Hematopoietic multipotent progenitor cell (in vitro differentiated cells): ENCODE measurements around the gene POLE4. TPM values are rescaled to one million over a fixed set of nuclear protein-coding genes. Genes with fewer than 3 reads are reported as not detected.

Source experiments
- DNase-seq, 3 donors: peaks; one replicate each; pipeline ENCODE4 v3.0.0-alpha.2; 2011 to 2015; ENCODE audit warnings: low read depth in 2 of 3, low spot score in 2 of 3
- total RNA-seq: library from RNA; depleted of rRNA; stranded (reverse); fragments of >200 nt; gene quantifications from one replicate; pipeline ENCODE4 v1.2.3, GENCODE V29; 2012

The POLE4 gene
- total RNA-seq, 1 donor: 7.3 TPM

DNA sequence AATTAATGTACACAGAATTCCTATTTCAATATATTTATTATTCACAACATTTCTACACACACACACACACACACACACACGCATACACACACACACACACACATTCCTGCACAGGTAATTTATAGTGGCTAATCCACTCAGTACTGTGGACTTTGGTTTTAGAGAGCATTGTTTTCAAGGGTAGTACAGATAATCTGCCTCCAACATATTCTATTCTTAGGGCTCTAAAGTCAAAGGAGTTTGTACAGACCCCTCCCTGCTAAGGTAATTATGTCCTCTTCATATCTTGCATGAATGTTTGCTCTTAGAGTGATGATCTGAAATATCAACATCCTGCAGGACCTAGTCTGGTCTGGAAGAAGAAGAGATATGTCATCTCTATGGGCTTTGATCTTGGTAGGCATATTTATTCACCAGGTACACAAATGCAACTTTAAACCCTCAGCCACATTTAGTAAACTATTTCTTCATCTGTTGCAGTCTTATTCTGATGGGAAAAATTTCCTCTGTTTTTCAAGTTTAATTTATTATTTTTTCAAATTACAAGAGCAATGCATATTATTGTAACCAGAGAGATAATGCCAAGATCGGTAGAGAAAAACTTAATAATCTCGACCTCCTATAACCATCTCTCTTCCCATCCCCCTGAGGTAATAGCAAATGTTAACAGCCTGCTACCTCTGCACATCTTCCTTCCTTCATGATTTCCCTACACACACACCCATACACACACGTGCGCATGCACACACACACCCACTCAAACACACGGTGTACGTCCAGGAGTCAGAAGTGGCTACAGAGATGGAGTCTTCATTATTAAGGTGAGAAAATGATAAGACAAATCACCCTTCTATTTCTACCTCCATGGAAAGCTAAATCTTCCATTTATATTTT is 18.3 kb upstream of the POLE4 start:
- DNase-seq: no peak

DNA sequence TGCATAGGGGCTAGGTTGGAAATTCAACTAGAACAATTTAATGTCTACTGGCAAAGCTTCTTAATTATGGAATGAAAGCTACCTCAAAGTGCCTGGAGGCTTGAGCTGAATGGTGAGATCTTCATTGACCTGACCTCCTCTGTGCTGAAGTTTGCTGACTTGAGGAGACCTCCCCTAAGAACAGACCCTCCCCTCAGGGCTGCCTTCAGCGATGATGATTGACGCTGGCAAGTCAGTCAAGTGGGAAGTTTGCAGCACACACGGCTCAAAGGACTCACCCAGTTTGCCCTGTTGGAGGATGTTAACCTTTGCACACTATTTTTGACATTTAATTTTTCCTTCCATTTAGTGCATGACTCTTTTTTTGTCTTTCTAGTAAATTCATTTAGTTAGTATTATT is 17.2 kb upstream of the POLE4 start:
- DNase-seq: no peak

DNA sequence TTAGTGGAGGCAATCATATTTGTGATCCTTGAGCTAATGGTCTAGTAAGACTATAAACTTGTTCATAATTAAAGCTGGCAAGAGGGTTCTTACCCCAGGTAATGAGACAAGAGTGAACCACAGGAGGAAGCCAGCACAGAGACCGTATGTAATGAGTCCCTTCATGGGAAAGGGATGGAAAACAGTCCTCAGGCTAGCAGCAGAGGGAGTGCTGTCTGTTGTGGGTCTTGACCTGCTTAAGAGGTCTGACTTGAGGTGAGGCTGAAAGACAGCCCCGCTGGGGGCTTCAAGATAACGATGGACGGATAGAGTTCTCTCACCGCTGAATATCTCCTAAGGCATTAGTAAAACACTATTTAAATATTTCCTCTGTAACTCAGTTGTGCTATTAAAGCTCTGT is 16.2 kb upstream of the POLE4 start:
- no peak for DNase-seq

DNA sequence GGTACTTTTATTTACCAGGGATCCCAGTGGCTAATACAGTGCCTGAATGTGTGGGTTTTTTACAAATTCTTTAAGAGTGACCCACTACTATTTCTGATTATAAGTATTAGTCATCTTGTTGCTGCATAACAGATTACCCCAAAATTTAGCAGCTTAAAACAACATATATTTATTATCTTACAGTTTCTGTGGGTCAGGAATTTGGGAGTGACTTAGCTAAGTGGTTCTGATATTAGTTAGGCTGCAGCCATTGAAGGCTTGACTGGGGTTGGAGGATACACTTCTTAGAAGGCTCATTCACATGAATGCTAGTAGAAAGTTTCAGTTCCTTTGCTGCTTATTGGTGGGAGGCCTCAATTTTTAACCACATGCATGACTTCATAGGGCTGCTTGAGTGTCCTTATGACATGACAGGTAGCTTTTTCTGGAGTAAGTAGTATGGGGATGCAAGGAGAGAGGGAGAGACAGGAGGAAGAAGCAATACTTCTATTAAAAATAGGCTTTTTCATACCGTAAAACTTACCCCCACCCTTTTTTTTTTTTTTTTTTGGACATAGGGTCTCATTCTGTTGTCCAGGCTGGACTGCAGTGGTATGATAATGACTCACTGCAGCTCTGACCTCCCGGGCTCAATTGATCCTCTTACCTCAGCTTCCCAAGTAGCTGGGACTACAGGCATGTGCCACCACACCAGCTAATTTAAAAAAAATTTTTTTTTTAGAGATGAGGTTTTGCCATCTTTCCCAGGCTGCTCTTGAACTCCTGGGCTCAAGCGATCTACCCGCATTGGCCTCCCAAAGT is 13.3 kb upstream of the POLE4 start:
- DNase-seq: no peak

DNA sequence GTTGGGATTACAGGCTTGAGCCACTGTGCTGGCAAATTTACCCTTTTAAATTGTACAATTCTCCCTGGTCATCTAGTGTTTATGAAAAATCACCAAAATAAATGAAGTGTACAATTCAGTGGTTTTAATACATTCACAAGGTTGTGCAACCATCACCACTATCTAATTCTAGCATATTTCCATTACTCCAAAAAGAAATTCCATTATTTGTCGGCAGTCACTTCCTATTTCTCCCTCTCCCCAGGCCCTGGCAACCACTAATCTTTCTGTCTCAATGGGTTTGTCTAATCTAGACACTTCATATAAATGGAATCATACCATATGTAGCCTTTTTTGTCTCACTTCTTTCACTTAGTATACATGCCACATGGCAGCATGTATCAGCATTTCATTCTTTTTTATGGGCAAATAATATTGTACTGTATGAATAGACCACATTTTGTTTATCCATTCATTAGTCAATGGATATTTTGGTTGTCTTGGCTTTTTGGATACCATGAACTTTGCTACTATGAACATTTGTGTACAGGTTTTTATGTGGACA is 12.6 kb upstream of the POLE4 start:
- DNase-seq: no peak

DNA sequence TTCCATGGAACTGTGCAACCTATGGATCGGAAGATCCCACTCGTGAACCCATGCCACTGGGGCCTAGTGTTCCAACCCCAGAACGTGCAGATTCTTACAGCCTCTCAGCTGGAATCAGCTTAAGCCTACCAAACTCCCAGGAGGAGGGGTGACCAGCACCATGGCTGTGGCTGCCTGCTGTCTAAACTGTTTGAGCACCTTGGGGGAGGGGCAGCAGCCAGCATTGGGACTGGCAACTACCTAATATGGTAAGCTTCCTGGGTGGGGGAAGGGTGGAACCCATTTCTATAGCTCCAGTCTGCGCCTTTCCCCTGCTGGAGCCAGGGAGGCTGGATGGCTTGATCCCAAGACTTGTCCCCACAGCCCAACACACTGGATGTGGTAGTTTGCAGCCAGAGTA is 10.7 kb upstream of the POLE4 start:
- no peak for DNase-seq

DNA sequence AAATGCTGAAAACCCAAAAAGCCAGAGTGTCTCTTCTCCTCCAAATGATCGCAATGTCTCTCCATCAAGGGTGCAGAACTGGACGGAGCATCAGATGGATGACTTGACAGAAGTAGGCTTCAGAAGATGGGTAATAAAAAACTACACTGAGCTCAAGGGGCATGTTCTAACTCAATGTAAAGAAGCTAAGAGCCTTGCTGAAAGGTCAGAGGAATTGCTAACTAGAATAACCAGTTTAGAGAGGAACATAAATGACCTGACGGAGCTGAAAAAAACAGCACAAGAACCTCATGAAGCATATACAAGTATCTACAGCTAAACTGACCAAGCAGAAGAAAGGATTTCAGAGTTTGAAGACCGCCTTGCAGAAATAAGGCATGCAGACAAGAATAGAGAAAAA is 9.7 kb upstream of the POLE4 start:
- DNase-seq: no peak

DNA sequence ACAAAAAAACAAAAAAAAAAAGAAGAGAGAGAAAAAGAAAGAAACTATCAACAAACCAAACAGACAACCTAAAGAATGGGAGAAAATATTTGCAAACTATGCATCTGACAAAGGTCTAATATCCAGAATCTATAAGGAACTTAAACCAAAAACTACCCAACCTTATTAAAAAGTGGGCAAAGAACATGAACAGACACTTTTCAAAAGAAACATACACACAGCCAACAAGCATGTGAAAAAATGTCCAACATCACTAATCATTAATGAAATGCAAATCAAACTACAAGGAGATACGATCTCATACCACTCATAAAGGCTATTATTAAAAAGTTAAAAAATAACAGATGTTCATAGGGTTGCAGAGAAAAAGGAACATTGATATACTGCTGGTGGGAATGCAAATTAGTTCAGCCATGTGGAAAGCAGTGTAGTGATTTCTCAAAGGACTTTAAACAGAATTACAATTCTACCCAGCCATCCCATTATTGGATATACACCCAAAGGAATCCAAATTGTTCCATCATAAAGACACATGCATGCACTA is 7.2 kb upstream of the POLE4 start:
- DNase-seq: no peak

DNA sequence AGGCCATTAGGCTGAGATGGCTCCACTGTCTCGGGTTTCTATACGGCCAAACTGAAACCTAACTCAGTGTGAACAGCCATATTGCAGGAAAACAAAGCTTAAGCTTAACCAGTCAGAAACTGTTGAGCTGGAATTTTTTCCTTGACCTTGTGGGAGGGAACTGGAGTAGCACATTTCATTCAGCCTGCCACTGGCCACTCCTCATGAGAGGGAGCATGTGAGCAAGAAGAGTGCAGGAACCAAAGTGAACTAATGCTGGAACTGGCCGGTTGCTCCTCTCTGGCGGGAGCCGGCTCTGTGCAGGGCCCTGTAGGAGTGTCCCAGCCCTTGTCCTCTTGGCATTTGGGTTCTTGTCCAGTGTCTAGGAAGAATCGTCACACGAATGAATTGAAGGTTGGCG is 5.9 kb upstream of the POLE4 start:
- no peak for DNase-seq

DNA sequence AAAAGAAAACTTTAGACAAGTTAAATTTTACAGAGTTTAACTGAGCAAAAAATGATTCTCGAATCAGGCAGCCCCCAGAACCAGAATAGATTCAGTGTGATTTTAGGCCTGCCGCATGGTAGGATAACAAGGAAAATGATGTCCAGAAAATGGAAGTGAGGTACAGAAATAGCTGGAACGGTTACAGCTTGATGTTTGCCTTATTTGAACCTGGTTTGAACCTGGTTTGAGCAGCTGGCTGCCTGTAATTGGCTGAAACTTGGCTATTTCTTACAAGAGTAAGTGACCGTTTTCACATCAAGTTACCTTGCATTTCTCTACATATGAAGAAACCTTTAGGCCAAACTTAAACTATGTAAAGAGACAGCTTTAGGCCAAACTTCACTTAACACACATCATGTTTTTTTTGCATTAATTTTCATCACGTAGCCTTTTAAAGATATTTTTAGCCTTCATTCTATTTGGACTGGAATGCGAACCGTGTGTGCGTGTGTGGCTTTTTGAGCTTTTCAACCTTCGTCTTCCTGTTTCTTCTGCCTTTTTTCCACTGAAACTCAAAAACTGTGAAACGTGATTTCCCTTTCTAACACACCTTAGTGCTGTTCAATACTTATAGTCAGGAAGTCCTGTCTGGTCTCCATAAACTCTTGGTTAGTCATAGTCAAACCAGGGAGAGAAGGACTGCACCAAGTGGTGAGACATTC is 4.5 kb upstream of the POLE4 start:
- DNase-seq: no peak

DNA sequence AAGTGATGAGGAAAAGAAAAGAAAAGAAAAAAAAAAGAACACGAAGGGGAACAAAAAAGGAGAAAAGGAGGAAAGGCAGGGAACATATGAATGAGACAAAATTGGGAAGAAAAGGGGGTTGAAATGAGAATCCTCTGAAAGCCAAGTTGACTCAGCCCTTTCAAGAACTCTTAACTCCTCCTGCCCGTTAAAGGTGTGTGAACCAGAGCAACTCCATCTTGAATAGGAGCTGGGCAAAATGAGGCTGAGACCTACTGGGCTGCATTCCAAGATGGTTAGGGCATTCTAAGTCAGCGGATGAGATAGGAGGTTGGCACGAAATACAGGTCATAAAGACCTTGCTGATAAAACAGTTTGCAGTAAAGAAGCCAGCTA is 4.0 kb upstream of the POLE4 start:
- no peak for DNase-seq

DNA sequence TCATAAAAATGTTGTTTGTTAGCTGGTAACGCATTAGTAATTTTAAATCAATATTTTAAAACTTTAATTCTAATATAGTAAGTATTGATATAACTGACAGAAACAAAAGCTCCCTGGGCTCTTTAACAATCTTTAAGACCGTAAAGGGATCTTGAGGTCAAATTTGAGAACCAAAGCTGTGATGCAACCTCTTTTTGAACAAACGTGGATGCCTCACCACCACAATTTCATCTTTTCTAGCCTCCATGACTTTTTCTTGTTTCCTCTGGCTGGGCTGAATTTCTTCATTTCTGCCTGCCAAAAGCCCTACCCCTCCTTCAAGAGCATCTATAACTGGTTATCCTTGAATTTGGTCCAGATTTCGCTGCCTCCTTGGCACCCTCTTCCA is 563 bp upstream of the POLE4 start:
- no peak for DNase-seq

DNA sequence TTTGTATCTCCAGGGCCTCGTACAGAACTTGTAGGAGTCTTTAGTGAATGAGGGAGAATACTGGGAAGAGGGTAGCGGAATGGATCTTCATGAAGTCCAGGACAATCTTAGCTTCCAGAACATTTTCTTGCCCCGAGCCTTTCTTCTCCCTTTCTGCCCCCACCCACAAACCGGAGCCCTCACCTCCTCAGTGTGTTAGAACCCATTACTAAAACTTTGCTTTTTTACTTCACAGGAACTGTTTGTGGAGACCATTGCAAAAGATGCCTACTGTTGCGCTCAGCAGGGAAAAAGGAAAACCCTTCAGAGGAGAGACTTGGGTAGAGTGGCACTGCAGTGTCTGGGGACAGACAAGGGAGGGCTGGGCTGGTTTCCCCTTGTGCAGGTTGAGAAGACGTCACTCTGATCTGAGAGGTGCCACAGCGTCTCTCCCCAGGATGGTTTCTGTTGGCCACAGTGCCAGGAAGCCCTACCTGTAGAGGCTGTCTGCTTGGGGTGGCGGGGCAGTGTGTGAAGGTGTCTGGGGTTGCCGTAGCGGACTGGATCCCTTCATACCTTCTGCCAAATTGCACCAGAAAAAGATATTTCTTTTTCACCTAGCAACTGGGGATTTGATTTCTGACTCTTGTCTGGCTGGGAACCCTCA is 786 bp downstream of the POLE4 start:
- no peak for DNase-seq

DNA sequence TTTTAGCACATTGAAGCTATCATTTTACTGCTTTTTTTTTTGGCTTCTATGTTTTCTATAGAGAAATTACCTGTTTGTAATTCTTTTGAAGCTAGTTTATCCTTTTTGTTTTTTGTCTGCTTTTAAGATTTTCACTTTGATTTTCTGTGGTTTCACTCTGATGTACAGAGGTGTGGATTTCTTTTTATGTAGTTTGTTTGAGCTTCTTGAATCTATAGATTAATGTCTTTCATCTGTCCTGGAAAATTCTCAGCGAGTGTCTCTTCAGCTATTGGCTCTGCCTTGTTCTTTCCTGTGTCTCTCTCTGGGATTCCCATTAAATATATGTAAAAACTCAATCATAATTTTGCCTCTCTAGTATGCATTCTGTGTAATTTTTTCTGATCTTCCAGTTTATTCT is 8.4 kb downstream of the POLE4 start:
- DNase-seq: no peak

DNA sequence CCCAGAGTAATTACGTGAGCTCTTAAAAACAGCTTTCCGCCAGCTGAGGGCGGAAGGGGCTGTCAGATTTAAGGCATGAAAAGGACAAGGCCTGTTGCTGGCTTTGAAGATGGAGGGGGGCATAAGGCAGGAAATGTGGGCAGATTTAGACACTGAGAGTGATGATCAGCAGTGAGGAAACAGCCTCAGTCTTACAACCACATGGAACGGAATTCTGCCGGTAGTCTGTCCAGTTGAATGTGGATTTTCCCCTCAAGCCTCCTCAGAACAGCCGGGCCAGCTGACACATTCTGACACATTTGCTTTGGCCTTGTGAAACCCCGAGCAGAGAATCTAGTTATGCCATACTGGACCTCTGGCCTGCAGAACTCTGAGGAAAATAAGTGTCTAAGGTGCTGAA is 16.6 kb downstream of the POLE4 start:
- no peak for DNase-seq

DNA sequence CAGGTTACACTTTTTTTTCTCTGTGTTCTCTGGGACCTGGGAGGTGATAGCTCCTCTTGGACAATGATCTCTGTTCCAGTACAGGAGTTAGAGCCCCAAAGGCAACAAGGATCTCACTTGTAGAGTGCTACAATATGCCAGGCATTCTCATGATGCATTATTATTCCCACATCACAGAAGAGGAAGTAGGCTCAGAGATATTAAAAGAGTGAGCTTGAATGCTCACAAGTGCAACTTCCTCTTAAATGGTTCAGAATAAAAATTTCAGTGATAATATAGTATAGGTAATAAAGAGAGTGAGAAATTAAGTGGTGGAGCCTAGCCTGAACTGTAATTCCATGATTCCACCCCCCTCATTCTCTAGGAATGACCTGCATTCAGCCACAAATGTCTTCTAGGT is 21.4 kb downstream of the POLE4 start:
- DNase-seq: peak in 1 of 3 donors; percentile 48

DNA sequence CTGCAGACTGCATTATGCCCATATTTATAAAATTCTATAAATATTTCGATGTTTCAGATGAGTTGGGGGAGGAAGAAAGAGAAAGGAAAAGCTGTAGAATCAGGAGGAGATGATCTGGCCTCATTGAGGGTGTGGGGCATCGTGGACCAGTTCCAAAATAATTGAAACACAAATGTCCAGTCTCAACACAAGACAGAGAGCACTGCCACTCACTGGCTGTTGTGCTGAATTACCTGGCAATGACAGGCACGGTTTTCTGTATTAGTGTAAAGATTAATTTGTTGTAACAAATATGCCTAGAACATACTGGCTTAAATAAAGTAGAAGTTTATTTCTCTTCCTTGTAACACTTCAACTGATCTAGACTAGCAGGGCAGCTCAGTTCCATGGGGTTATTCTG is 24.1 kb downstream of the POLE4 start:
- DNase-seq: no peak

DNA sequence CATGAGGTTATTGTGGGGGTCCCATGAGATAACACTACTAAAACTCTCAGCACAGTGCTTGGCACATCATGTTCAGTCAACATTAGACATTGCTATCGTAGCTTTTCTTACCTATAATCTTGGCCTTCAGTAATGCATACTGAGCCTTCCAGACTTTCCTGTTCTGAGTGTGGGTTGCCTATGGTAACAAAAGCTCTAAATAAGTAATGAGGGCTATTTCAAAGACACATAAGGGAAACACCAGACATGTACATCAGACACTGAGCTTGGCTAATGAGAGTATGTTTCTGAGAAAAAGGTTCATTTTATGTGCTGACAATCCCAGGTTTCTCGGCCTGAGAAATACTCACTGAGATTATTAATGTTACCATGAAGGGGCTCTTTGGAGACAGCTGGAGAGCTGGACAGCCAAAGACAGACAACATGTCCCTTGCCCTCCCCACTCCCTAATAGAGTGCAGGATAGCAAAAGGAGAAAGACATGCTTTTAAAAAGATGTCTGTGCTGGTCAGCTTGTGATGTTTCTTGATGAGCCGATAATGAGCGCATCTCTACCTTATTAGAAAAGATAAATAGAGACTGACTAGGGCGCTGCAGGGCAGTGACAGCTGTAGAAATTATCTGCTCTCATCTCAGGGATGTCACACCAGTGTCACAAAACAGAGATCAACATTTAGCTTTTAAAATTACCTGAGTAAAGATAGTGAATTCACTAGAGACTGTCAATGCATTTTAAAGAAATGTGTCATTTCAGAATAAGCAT is 25.4 kb downstream of the POLE4 start:
- DNase-seq: no peak

DNA sequence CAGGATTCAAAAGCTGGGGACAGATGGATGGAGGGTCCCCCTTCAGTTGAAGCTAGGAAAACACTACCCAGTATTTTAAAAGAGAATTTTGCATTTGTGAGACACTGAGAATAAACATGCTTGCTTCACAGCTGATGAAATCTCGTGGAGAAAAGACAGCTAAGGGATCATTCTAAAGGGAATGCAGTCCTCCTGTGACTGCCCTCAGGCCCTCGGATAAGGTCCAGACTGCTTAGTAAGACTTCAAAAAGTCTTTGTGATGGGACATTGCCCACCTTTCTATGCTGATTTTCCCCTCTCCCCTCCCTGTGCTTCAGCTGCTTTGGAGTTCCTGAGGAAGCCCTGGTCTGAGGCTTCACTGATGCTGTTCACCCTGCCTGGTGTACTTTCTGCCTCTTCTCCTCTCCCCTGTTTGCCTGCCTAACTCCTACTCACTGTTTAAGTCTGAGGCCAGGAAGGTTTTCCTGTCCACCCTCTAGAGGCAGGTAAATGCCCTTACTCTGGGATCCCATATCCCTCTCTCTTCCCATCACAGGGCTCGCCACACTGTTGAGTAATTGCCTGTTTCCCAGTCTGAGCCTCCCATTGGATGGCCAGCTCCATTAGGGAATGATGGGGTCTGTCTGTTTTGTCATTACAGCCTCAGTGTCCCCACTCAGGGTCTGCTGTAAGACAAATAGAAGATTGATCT is 26.6 kb downstream of the POLE4 start:
- DNase-seq: no peak
